GM21515 (cell line): Measurements from ENCODE around the gene TCF12.
"Not testable (repeated sequence)": the region's sequence is repeated elsewhere in the genome, so short reads cannot be mapped to it uniquely, and the experiment has no call there.

Experiments used
- ATAC-seq: cut with Tn5 transposase; IDR thresholded peaks from one replicate; pipeline ENCODE4 v1.9.1; 2021; ENCODE audit not compliant: unreplicated experiment

The TCF12 gene

GRCh38 chr15:57129064-57129463 lies 210.6 kb downstream of the TCF12 start:
- no peak for ATAC-seq

- no peak for ATAC-seq
These were observed 212.5 kb downstream of the TCF12 start for GRCh38 chr15:57130956-57131355.

GRCh38 chr15:57133127-57133968 lies 214.9 kb downstream of the TCF12 start:
- ATAC-seq = no peak

GRCh38 chr15:57134071-57134605 lies 215.7 kb downstream of the TCF12 start:
- no peak for ATAC-seq

- ATAC-seq = no peak
These were observed 216.4 kb downstream of the TCF12 start for GRCh38 chr15:57134851-57135250.

- no peak for ATAC-seq
These were observed 217.4 kb downstream of the TCF12 start for GRCh38 chr15:57135800-57136199.

GRCh38 chr15:57138349-57138788 lies 219.9 kb downstream of the TCF12 start:
- no peak for ATAC-seq

GRCh38 chr15:57143511-57144078 lies 225.2 kb downstream of the TCF12 start:
- ATAC-seq = no peak

GRCh38 chr15:57144448-57144847 lies 226.0 kb downstream of the TCF12 start:
- no peak for ATAC-seq

GRCh38 chr15:57146506-57147201 lies 228.2 kb downstream of the TCF12 start:
- no peak for ATAC-seq

- no peak for ATAC-seq
These were observed 229.2 kb downstream of the TCF12 start for GRCh38 chr15:57147621-57148020.

- ATAC-seq = no peak
These were observed 229.8 kb downstream of the TCF12 start for GRCh38 chr15:57148262-57148661.

GRCh38 chr15:57149196-57149595 lies 230.8 kb downstream of the TCF12 start:
- no peak for ATAC-seq

- ATAC-seq = no peak
These were observed 231.8 kb downstream of the TCF12 start for GRCh38 chr15:57150066-57150865.

- not testable (repeated sequence) for ATAC-seq
These were observed 232.4 kb downstream of the TCF12 start for GRCh38 chr15:57150866-57151203.

- ATAC-seq = no peak
These were observed 233.7 kb downstream of the TCF12 start for GRCh38 chr15:57152133-57152532.

GRCh38 chr15:57152666-57153539 lies 234.5 kb downstream of the TCF12 start:
- no peak for ATAC-seq

GRCh38 chr15:57156210-57156884 lies 237.9 kb downstream of the TCF12 start:
- ATAC-seq = no peak

GRCh38 chr15:57158589-57158988 lies 240.1 kb downstream of the TCF12 start:
- ATAC-seq = no peak
